Measurements from ENCODE around the gene NDUFA3.

Gene NDUFA3

GRCh38 chr19:54141356-54141755 is 38.7 kb downstream of the NDUFA3 start:
- FAIRE-seq: no peak

GRCh38 chr19:54142166-54142780 is 39.6 kb downstream of the NDUFA3 start:
- FAIRE-seq: no peak

- no peak for FAIRE-seq
Measured at GRCh38 chr19:54145541-54146158, 43.0 kb downstream of the NDUFA3 start.

- no peak for FAIRE-seq
Measured at GRCh38 chr19:54147676-54148075, 45.0 kb downstream of the NDUFA3 start.

- FAIRE-seq: no peak
Measured at GRCh38 chr19:54148158-54148557, 45.5 kb downstream of the NDUFA3 start.

- FAIRE-seq: no peak
Measured at GRCh38 chr19:54149021-54149812, 46.6 kb downstream of the NDUFA3 start.

- no peak for FAIRE-seq
Measured at GRCh38 chr19:54151362-54152035, 48.8 kb downstream of the NDUFA3 start.

- no peak for FAIRE-seq
Measured at GRCh38 chr19:54152267-54152666, 49.6 kb downstream of the NDUFA3 start.

GRCh38 chr19:54152878-54153524 is 50.3 kb downstream of the NDUFA3 start:
- FAIRE-seq: no peak

- FAIRE-seq: no peak
Measured at GRCh38 chr19:54153731-54154326, 51.2 kb downstream of the NDUFA3 start.

GRCh38 chr19:54154603-54155345 is 52.1 kb downstream of the NDUFA3 start:
- no peak for FAIRE-seq

GRCh38 chr19:54155694-54156093 is 53.0 kb downstream of the NDUFA3 start:
- FAIRE-seq: no peak

- no peak for FAIRE-seq
Measured at GRCh38 chr19:54156490-54156889, 53.8 kb downstream of the NDUFA3 start.

- no peak for FAIRE-seq
Measured at GRCh38 chr19:54156953-54157352, 54.3 kb downstream of the NDUFA3 start.

Data from islet of Langerhans (tissue), 1 donor.